GM10248 (cell line): ENCODE results near the gene SLC44A3.

ENCODE experiments used
- CTCF ChIA-PET: fragments of 300-600 bp; sonication (Branson Sonifier 250); formaldehyde crosslinking; extraction: SDS; loops from one replicate; lab custom pipeline; 2021; ENCODE audit warnings: antibody characterized with exemption; lab: Yijun Ruan, JAX
- POLR2A ChIA-PET: fragments of 350-650 bp; sonication (Branson Sonifier 250); formaldehyde crosslinking; extraction: SDS; loops from one replicate; lab custom pipeline; 2020; ENCODE audit warnings: antibody characterized with exemption; lab: Yijun Ruan, JAX
- DNase-seq: peaks from one replicate; pipeline ENCODE4 v3.0.0; 2012; ENCODE audit errors: extremely low spot score
- CTCF ChIP-seq: IDR thresholded peaks from 2 replicates; pipeline ENCODE4 v1.5.1; 2012; ENCODE audit warnings: mild to moderate bottlenecking, low read depth; ENCODE audit errors: extremely low read depth, missing control alignments, control extremely low read depth

SLC44A3 gene

GRCh38 chr1:94819945-94820746 lies at the start of gene SLC44A3:
SLC44A3 (plus strand) TSS chr1:94820357; CDS start chr1:94820452, 95 bp downstream.
- POLR2A ChIA-PET, result no interaction called here
- no peak for DNase-seq

GRCh38 chr1:94772230-94772641 lies 47.9 kb upstream of the SLC44A3 start:
- no peak for TF ChIP-seq CTCF
- no peak for DNase-seq
- ChIA-PET CTCF (no interaction called here), POLR2A (no interaction called here)

More at GRCh38 chr1:94819945-94820746, at the start of gene SLC44A3:
- CTCF ChIA-PET, result no interaction called here
- peak; percentile 9 for TF ChIP-seq CTCF

GRCh38 chr1:94772845-94773244 lies 47.3 kb upstream of the SLC44A3 start:
- no peak for TF ChIP-seq CTCF
- POLR2A ChIA-PET, result no interaction called here
- DNase-seq, result no peak
- CTCF ChIA-PET, result interaction anchor here (1.1 kb wide), 2 partner anchors 16 to 28 kb away, joined by 3 read pairs; no protein-coding TSS in a partner anchor

- ChIA-PET POLR2A (no interaction called here), CTCF (interaction anchor here (1.1 kb wide), 2 partner anchors 16 to 29 kb away, joined by 3 read pairs; no protein-coding TSS in a partner anchor)
- no peak for DNase-seq
- no peak for TF ChIP-seq CTCF
Observed at GRCh38 chr1:94773296-94773809, 46.8 kb upstream of the SLC44A3 start.

- ChIA-PET CTCF (interaction anchor here (1.1 kb wide), 1 partner anchor 17 kb away, joined by 3 read pairs; no protein-coding TSS in a partner anchor), POLR2A (no interaction called here)
- no peak for DNase-seq
- TF ChIP-seq CTCF, result no peak
Observed at GRCh38 chr1:94773931-94774422, 46.2 kb upstream of the SLC44A3 start.

GRCh38 chr1:94776474-94776873 lies 43.7 kb upstream of the SLC44A3 start:
- TF ChIP-seq CTCF, result no peak
- CTCF ChIA-PET, result no interaction called here
- POLR2A ChIA-PET, result no interaction called here
- no peak for DNase-seq
